CD4-positive, CD25-positive, alpha-beta regulatory T cell (primary cell): ENCODE measurements around the gene SLC8A2. TPM values are rescaled to one million over a fixed set of nuclear protein-coding genes. Genes with fewer than 3 reads are reported as not detected.
A peak's percentile ranks its signal among the peaks of the same experiment; 100 is the strongest.

Experiments
- ATAC-seq, 2 donors: fragments of 150-1000 bp; cut with Tn5 transposase; one replicate each; pipeline ENCODE4 v1.10.0; 2021; ENCODE audit warnings: low read depth in 2 of 2, moderate number of reproducible peaks in 2 of 2, moderate library complexity in 1 of 2
- DNase-seq, 3 donors: peaks; one replicate each; pipeline versions ENCODE4 v3.0.0 to v3.0.0-alpha.2; 2012 to 2022; ENCODE audit warnings: mixed read lengths in 1 of 3
- H3K27ac ChIP-seq: one replicate; pipeline ENCODE4 v1.7.0; 2013; ENCODE audit warnings: mild to moderate bottlenecking, low read length; ENCODE audit not compliant: insufficient read depth, poor library complexity, severe bottlenecking
- H3K27me3 ChIP-seq: one replicate; pipeline ENCODE4 v1.7.0; 2013; ENCODE audit warnings: low read length; ENCODE audit not compliant: control insufficient read depth, insufficient read depth
- H3K36me3 ChIP-seq: one replicate; pipeline ENCODE4 v1.7.0; 2013; ENCODE audit warnings: mild to moderate bottlenecking, low read length, moderate library complexity; ENCODE audit not compliant: control insufficient read depth, insufficient read depth
- H3K4me1 ChIP-seq: 2 replicates; pipeline ENCODE4 v1.7.0; 2013; ENCODE audit warnings: mild to moderate bottlenecking, low read length; ENCODE audit not compliant: insufficient read depth, control insufficient read depth, poor library complexity, severe bottlenecking
- H3K4me3 ChIP-seq: one replicate; pipeline ENCODE4 v1.7.0; 2013; ENCODE audit warnings: low read depth, mild to moderate bottlenecking, low read length, moderate library complexity
- H3K9me3 ChIP-seq, 2 experiments: 1 replicate in 1 of 2; 2 replicates in 1 of 2; pipeline ENCODE4 v1.7.0; 2013; ENCODE audit warnings: low read length in 2 of 2, mild to moderate bottlenecking in 1 of 2, moderate library complexity in 1 of 2; ENCODE audit not compliant: control insufficient read depth in 2 of 2
- H3K27ac Mint-ChIP-seq, 3 donors: one replicate each; pipeline ENCODE4 v1.8.0; 2020 to 2022; ENCODE audit warnings: mild to moderate bottlenecking in 3 of 3, mixed read lengths in 3 of 3, moderate library complexity in 2 of 3
- H3K27me3 Mint-ChIP-seq: one replicate; pipeline ENCODE4 v1.8.0; 2022; ENCODE audit warnings: mild to moderate bottlenecking, mixed read lengths
- H3K36me3 Mint-ChIP-seq: one replicate; pipeline ENCODE4 v1.8.0; 2020; ENCODE audit warnings: mixed read lengths
- H3K4me1 Mint-ChIP-seq, 4 donors: one replicate each; pipeline ENCODE4 v1.8.0; 2020 to 2022; ENCODE audit warnings: mixed read lengths in 4 of 4, mild to moderate bottlenecking in 1 of 4
- H3K4me3 Mint-ChIP-seq, 4 donors: one replicate each; pipeline ENCODE4 v1.8.0; 2020 to 2022; ENCODE audit warnings: mild to moderate bottlenecking in 4 of 4, mixed read lengths in 4 of 4, moderate library complexity in 3 of 4
- H3K9me3 Mint-ChIP-seq, 7 donors: one replicate each; pipeline ENCODE4 v1.8.0; 2020 to 2022; ENCODE audit warnings: mixed read lengths in 7 of 7, mild to moderate bottlenecking in 3 of 7, moderate library complexity in 2 of 7
- polyA plus RNA-seq, 4 donors: library from polyadenylated mRNA; unstranded; fragments of 300-500 nt; fragmentation: Illumina TruSeq; gene quantifications; one replicate each; pipeline ENCODE4 v1.2.3, GENCODE V29; 2021
- total RNA-seq: library from RNA; stranded (reverse); gene quantifications from one replicate; pipeline ENCODE4 v1.2.3, GENCODE V29; 2022

Gene SLC8A2
- total and polyA plus RNA-seq, 5 donors from 2014 or later: not detected

- peak overlapping the region in 1 of 3 donors; percentile 20 for H3K27ac Mint-ChIP-seq
- H3K4me3 Mint-ChIP-seq: peak overlapping the region in 3 of 4 donors; percentile 11 to 83 (median 62)
- peaks cover 52% of the 10 kb centered on the region for H3K27me3 Mint-ChIP-seq
- H3K36me3 Mint-ChIP-seq: no peaks in the 10 kb centered on the region
- Histone ChIP-seq H3K4me1 (peaks cover 8% of the 10 kb centered on the region), H3K27ac (no peak overlapping the region), H3K36me3 (no peaks in the 10 kb centered on the region), H3K9me3 (no peaks in the 10 kb centered on the region), H3K27me3 (peaks cover 8% of the 10 kb centered on the region), H3K4me3 (no peak overlapping the region)
- peaks cover 0 to 3% (median 0%) of the 10 kb centered on the region in 7 donors for H3K9me3 Mint-ChIP-seq
- no peak for ATAC-seq
- no peak for DNase-seq
- H3K4me1 Mint-ChIP-seq: peaks cover 0 to 23% (median 11%) of the 10 kb centered on the region in 4 donors
Observed at GRCh38 chr19:47471381-47471732, 336 bp downstream of the SLC8A2 start.

GRCh38 chr19:47470447-47471195 lies 1.1 kb downstream of the SLC8A2 start:
- no peaks in the 10 kb centered on the region for H3K9me3 ChIP-seq
- Mint-ChIP-seq H3K27me3 (peaks cover 52% of the 10 kb centered on the region), H3K36me3 (no peaks in the 10 kb centered on the region), H3K9me3 (peaks cover 0 to 3% (median 0%) of the 10 kb centered on the region in 7 donors), H3K27ac (peak overlapping the region in 1 of 3 donors; percentile 20), H3K4me3 (peak overlapping the region in 1 of 4 donors; percentile 48), H3K4me1 (peaks cover 0 to 23% (median 11%) of the 10 kb centered on the region in 4 donors)
- no peak for ATAC-seq
- H3K4me1 ChIP-seq: peaks cover 8% of the 10 kb centered on the region
- H3K27me3 ChIP-seq: peaks cover 8% of the 10 kb centered on the region
- no peak for DNase-seq
- no peaks in the 10 kb centered on the region for H3K36me3 ChIP-seq
- no peak overlapping the region for H3K27ac ChIP-seq
- H3K4me3 ChIP-seq: no peak overlapping the region

- Mint-ChIP-seq H3K9me3 (peaks cover 0 to 2% (median 0%) of the 10 kb centered on the region in 7 donors), H3K4me3 (no peak overlapping the region), H3K36me3 (no peaks in the 10 kb centered on the region), H3K27me3 (peaks cover 52% of the 10 kb centered on the region), H3K27ac (no peak overlapping the region), H3K4me1 (peaks cover 0 to 23% (median 11%) of the 10 kb centered on the region in 4 donors)
- DNase-seq: no peak
- Histone ChIP-seq H3K27ac (no peak overlapping the region), H3K27me3 (peaks cover 8% of the 10 kb centered on the region), H3K9me3 (no peaks in the 10 kb centered on the region), H3K4me3 (no peak overlapping the region), H3K36me3 (no peaks in the 10 kb centered on the region), H3K4me1 (peaks cover 8% of the 10 kb centered on the region)
- no peak for ATAC-seq
Observed at GRCh38 chr19:47469719-47470118, 2.0 kb downstream of the SLC8A2 start.

- peaks cover 0 to 1% (median 0%) of the 10 kb centered on the region in 7 donors for H3K9me3 Mint-ChIP-seq
- no peak for DNase-seq
- Histone ChIP-seq H3K4me3 (no peak overlapping the region), H3K4me1 (peaks cover 8% of the 10 kb centered on the region), H3K36me3 (no peaks in the 10 kb centered on the region), H3K27me3 (peaks cover 8% of the 10 kb centered on the region), H3K27ac (no peak overlapping the region), H3K9me3 (no peaks in the 10 kb centered on the region)
- ATAC-seq: no peak
- no peak overlapping the region for H3K27ac Mint-ChIP-seq
- no peaks in the 10 kb centered on the region for H3K36me3 Mint-ChIP-seq
- H3K4me3 Mint-ChIP-seq: peak overlapping the region in 1 of 4 donors; percentile 41
- H3K27me3 Mint-ChIP-seq: peaks cover 55% of the 10 kb centered on the region
- peaks cover 0 to 23% (median 11%) of the 10 kb centered on the region in 4 donors for H3K4me1 Mint-ChIP-seq
Observed at GRCh38 chr19:47469363-47469700, 2.4 kb downstream of the SLC8A2 start.

GRCh38 chr19:47467914-47468313 lies 3.8 kb downstream of the SLC8A2 start:
- peaks cover 8% of the 10 kb centered on the region for H3K4me1 ChIP-seq
- H3K27me3 ChIP-seq: peaks cover 8% of the 10 kb centered on the region
- DNase-seq (no peak), ATAC-seq (no peak)
- Mint-ChIP-seq H3K4me1 (peaks cover 0 to 23% (median 11%) of the 10 kb centered on the region in 4 donors), H3K27me3 (peaks cover 61% of the 10 kb centered on the region), H3K36me3 (no peaks in the 10 kb centered on the region), H3K27ac (no peak overlapping the region), H3K4me3 (peak overlapping the region in 1 of 4 donors; percentile 21), H3K9me3 (peaks cover 0 to 1% (median 0%) of the 10 kb centered on the region in 7 donors)
- H3K27ac ChIP-seq: no peak overlapping the region
- H3K9me3 ChIP-seq: no peaks in the 10 kb centered on the region
- no peak overlapping the region for H3K4me3 ChIP-seq
- H3K36me3 ChIP-seq: no peaks in the 10 kb centered on the region

GRCh38 chr19:47465957-47466356 lies 5.7 kb downstream of the SLC8A2 start:
- no peak overlapping the region for H3K27ac Mint-ChIP-seq
- DNase-seq: no peak
- peaks cover 3% of the 10 kb centered on the region for H3K27me3 ChIP-seq
- H3K27ac ChIP-seq: no peak overlapping the region
- H3K4me3 ChIP-seq: no peak overlapping the region
- H3K4me1 Mint-ChIP-seq: peaks cover 0 to 12% (median 5%) of the 10 kb centered on the region in 4 donors
- H3K4me1 ChIP-seq: no peaks in the 10 kb centered on the region
- no peaks in the 10 kb centered on the region for H3K36me3 ChIP-seq
- no peaks in the 10 kb centered on the region for H3K9me3 ChIP-seq
- no peak for ATAC-seq
- H3K4me3 Mint-ChIP-seq: no peak overlapping the region
- H3K9me3 Mint-ChIP-seq: peaks cover 0 to 1% (median 0%) of the 10 kb centered on the region in 7 donors
- H3K36me3 Mint-ChIP-seq: no peaks in the 10 kb centered on the region
- peaks cover 50% of the 10 kb centered on the region for H3K27me3 Mint-ChIP-seq

- Mint-ChIP-seq H3K27ac (peak overlapping the region in 1 of 3 donors; percentile 0), H3K4me1 (peaks cover 0 to 5% (median 2%) of the 10 kb centered on the region in 4 donors), H3K4me3 (no peak overlapping the region), H3K27me3 (peaks cover 38% of the 10 kb centered on the region), H3K36me3 (no peaks in the 10 kb centered on the region), H3K9me3 (peaks cover 0 to 4% (median 0%) of the 10 kb centered on the region in 7 donors)
- Histone ChIP-seq H3K4me3 (no peak overlapping the region), H3K9me3 (no peaks in the 10 kb centered on the region), H3K27ac (no peak overlapping the region), H3K36me3 (no peaks in the 10 kb centered on the region), H3K27me3 (peaks cover 3% of the 10 kb centered on the region), H3K4me1 (no peaks in the 10 kb centered on the region)
- no peak for DNase-seq
- ATAC-seq: no peak
Observed at GRCh38 chr19:47464675-47465419, 6.8 kb downstream of the SLC8A2 start.
